Measurements from ENCODE around the gene GPR68.
"Not testable (repeated sequence)": the region's sequence is repeated elsewhere in the genome, so short reads cannot be mapped to it uniquely, and the experiment has no call there.

The GPR68 gene

DNA sequence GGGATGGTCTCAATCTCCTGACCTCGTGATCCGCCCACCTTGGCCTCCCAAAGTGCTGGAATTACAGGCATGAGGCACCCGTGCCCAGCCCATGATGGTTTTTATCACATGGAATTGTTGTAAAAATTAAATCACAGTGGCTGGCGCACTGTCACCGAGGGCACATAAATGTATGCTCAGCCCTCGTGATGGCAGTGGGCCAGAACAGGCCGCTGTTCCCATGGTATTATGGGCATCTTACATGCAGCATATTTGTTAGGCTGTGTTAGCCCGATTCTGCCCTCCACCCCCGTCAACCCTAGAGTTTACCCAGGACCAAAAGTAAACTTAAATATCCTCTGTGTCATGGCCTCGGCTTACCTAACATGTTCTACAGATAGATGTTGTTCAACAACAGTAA, 48.6 kb downstream of the GPR68 start:
- no peak for DNase-seq (ENCODE audit: low read depth in 2 of 3, low spot score in 2 of 3)

DNA sequence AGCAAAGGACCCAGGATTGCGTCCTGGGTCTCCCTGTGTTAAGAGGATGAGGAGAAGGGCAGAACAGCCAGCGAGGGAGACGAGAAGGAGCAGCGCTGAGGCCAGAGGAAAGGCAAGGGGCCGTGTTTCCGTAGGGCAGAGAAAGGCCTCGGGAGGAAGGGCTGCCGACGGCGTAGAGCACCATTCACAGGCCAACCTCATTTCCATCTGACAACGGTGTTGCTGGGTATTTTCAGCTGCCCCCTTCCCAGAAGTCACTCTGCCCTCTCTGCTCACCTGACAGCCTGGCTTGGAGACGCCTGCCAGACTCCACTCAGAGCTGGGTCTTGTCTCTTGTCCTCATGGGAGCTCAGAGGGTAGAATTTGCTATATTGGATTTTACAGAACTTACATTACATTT, 51.4 kb downstream of the GPR68 start:
- no peak for DNase-seq (ENCODE audit: low read depth in 2 of 3, low spot score in 2 of 3)

- no peak for DNase-seq (ENCODE audit: low read depth in 2 of 3, low spot score in 2 of 3)
These were observed 53.7 kb downstream of the GPR68 start for GRCh38 chr14:91190853-91191252.

- DNase-seq (ENCODE audit: low read depth in 2 of 3, low spot score in 2 of 3) = no peak
These were observed 57.2 kb downstream of the GPR68 start for GRCh38 chr14:91187271-91187670.

- DNase-seq (ENCODE audit: low read depth in 2 of 3, low spot score in 2 of 3) = no peak
These were observed 57.9 kb downstream of the GPR68 start for GRCh38 chr14:91186515-91187066.

DNA sequence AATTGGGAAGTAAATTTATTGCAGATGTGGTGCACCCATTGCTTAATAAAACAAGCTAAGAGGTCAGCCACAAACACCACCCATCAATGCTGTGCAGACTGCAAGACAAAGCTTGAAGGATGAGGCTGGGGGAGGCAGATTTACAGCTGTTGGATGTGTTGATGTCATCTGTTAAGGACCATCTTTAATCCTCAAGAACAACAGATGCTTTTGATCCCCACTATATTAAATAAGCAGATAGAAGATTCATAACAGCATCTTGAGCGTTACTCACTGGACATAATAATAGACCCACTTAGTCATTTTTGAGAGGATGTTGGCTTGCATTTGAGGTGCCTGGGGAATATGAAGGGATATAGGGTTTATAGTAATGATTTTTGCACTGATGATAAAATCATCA, 58.8 kb downstream of the GPR68 start:
- DNase-seq (ENCODE audit: low read depth in 2 of 3, low spot score in 2 of 3) = no peak

DNA sequence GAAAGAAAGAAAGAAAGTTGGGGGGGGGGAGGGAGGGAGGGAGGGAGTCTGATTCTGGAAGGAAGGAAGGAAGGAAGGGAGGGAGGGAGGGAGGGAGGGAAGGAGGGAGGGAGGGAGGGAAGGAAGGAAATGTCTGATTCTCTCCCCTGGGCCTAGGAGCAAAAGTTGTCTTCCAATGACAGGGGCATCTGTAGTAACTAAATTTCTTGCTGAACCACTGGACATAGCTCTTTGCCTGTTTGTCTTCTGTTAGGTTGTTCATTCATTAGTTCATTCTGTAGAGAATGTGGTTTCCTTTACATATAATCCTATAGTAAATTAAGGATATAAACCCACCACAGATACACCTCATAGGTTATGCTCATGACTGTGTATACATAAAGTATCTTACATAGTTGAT, 59.9 kb downstream of the GPR68 start:
- no peak for DNase-seq (ENCODE audit: low read depth in 2 of 3, low spot score in 2 of 3)

- not testable (repeated sequence) for DNase-seq (ENCODE audit: low read depth in 2 of 3, low spot score in 2 of 3)
These were observed 61.8 kb downstream of the GPR68 start for GRCh38 chr14:91182753-91183152.
